GM21737 (cell line): ENCODE data around the gene ACSL4.
"Not testable (repeated sequence)": the region's sequence is repeated elsewhere in the genome, so short reads cannot be mapped to it uniquely, and the experiment has no call there.

ENCODE experiments used
- ATAC-seq: cut with Tn5 transposase; IDR thresholded peaks from one replicate; pipeline ENCODE4 v1.9.1; 2021; ENCODE audit warnings: mild to moderate bottlenecking, moderate library complexity; ENCODE audit not compliant: unreplicated experiment

ACSL4 gene

DNA sequence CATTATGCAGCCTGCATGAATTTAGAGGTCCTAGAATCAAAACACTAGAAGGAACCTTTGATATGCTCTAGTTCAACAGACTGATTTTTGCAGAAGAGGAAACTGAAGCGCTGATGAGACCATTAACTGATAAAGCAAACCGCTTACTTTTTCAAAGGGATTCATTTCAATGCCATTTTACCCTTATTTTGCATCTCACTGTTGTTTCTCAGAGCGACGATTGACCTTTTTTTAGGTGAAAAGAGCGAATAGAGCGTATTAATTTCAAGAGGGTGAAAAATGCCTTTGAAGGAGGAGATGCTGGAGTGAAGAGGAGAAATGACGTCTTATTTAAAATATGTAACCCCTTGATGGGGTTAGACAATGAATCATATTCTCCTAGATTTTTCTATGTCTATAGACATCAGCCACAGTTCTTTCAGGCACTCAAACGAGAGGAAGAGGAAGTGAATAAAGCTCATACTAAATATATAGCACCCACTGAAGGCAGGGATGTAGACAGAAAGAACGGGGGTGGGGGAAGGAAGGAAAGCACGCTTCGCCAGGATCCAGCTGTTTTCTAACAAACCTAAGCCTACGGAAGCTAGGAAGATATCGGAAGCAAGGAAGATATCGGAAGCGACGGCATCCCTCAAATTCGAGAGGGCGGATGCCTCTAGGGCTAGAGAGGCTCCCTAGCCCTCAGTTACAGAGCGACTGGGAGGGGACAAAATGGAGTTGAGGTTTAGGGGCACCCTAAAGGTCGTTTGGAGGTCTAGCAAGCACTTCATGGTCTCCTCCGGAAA, 848 bp downstream of the ACSL4 start:
- ATAC-seq: peak; percentile 27

DNA sequence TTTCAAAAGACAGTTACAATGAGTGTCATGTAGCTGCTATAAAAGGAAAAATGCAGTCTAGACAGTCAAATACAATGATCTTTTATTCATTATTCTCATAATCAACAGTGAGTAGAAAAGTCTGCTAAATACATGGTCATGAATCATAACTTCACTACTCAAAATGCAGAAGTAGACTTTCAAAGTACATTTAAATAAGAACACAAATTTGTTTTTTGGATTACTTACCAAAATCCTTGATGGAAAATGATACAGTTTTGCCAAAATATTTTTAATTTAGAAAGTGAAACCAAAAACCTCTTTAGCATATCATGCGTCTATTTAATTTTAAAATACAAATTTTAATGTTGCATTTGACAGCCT, 4.9 kb downstream of the ACSL4 start:
- ATAC-seq: no peak

GRCh38 chrX:109724971-109725370, 8.1 kb downstream of the ACSL4 start:
- ATAC-seq: not testable (repeated sequence)

DNA sequence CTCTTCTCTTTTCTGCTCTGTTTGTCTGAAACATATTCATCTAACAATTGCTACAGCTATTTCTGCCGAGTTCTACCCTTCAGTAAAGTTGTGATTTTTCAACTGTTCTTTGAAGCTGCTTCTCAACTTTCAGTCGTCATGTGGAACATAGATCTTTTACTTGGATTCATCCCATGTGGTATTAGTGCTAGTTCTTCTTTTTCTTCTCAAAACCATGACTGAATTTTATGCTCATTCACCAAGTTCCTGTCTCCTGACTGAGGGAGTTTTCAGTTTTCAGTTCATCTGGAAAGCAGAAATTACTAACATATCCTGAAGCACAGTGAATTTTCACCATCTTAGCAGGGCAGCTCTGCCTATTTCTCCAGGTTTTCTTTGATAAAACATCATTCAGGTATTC, 12.1 kb downstream of the ACSL4 start:
- no peak for ATAC-seq

GRCh38 chrX:109719264-109719663, 13.8 kb downstream of the ACSL4 start:
- no peak for ATAC-seq

- no peak for ATAC-seq
Measured at GRCh38 chrX:109716431-109717028, 16.5 kb downstream of the ACSL4 start.

DNA sequence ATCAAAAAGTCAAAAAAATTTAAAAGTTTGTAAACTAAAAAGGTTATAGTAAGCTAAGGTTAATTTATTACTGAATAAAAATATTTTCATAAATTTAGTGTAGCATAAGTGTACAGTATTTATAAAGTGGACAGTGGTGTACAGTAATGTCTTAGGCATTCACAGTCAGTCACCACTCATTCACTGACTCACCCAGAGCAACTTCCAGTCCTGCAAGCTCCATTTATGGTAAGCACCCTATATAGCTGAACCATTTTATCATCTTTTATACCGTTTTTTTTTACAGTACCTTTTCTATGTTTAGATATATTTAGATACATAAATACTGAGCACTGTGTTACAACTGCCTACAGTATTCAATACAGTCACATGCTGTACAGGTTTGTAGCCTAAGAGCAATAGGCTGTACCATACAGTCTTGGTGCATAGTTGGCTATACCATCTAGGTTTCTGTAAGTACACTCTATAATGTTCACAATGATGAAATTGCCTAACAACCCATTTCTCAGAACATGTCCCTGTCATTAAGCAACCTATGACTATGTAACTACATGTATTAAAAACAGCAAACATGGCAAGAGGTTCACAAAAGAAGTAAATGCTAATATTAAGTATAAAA, 18.6 kb downstream of the ACSL4 start:
- ATAC-seq: no peak

DNA sequence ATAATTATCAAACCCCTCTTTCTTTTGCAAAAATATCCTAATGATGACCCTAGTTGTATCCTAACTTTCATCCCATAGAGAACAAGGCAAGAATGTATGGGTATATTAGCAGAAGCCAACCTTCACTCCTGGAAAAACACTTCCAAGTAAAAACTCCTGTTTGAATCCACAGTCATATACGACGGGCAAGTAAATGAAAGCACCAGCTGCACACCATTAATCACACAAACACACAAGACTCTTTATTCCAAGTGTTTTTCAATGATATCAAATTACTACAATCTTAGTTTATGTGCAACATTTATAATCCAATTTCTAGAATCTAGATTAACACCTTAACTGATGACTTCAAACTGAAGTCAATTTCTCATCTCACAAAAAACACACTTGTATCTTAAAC, 22.9 kb downstream of the ACSL4 start:
- no peak for ATAC-seq

DNA sequence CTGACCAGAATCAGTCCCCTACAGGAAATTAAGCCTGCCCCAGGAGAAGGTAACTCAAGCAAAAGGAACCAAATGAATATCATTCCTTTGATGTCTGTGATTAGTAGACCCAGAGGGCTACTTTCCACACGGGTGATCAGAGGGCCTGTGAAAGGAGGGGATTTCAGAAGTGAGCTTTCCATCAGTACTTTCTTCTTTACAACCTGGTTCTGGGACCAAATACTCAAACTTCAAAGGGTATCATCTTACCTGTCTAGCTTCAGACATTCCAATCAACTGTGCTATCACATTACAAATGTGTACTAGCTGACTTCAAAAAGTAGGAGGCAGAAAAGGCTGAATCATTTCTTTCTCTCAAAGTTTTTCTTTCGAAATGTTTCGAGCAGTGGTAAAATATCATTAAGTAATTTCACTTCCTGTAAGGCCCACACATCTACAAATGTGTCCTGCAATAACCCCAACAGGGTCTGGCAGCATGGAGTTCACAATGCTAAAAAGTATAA, 23.9 kb downstream of the ACSL4 start:
- ATAC-seq: peak; percentile 65

GRCh38 chrX:109707720-109708119, 25.3 kb downstream of the ACSL4 start:
- ATAC-seq: no peak

GRCh38 chrX:109707319-109707718, 25.7 kb downstream of the ACSL4 start:
- no peak for ATAC-seq

DNA sequence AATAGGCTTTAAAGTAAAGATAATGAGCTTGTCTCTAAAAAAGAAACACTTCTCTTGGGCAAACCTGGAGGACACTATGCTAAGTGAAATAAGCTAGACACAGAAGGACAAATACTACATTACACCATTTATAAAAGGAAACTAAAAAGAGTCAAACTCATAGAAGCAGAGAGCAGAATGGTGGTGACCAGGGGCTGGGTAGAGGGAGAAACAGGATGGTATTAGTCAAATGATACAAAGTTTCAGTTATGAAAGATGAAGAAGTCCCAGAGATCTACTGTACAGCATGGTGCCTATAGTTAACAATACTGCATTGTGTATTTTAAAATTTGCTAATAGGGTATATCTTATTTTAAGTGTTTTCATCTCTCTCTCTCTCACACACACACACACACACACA, 28.5 kb downstream of the ACSL4 start:
- ATAC-seq: peak; percentile 67

DNA sequence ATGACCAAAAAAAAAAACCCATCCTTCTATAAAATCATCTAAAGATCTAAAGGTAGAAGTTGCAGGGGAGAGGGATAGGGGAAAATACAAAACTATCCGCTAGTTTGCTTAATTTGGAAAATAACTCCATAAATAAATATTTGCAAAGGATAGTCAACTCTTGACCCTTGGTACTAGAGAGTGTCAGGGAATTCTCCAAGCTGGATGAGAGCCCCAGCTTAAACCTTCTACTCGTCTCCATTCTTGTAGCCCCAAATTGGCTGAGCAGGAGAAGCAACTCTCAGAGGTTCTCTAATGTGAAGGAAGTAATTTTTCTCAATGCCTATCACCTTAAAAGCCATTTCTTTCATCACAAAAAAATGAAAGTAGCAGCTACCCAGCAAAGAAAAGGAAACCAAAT, 35.2 kb downstream of the ACSL4 start:
- ATAC-seq: no peak

- ATAC-seq: no peak
Measured at GRCh38 chrX:109696146-109696740, 36.8 kb downstream of the ACSL4 start.

DNA sequence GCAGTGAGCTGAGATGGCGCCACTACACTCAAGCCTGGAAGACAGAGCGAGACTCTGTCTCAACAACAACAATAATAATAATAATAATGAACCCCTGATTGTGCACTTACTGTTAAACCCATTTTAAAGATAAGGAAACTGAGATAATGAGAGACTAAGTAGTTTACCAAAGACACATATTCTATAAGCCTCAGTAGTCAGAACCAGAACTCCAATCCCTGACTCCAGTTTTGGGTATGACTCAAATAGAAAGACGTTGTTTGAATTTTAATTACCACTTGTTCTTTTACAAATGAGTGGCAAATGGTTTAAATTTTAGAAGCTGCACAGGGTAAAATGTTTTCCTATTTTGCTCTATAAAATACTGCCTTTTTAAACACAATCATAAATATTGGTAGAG, 37.4 kb downstream of the ACSL4 start:
- no peak for ATAC-seq

GRCh38 chrX:109691752-109692151, 41.3 kb downstream of the ACSL4 start:
- ATAC-seq: no peak

- ATAC-seq: no peak
Measured at GRCh38 chrX:109691277-109691676, 41.8 kb downstream of the ACSL4 start.

GRCh38 chrX:109687903-109688302, 45.2 kb downstream of the ACSL4 start:
- ATAC-seq: no peak

DNA sequence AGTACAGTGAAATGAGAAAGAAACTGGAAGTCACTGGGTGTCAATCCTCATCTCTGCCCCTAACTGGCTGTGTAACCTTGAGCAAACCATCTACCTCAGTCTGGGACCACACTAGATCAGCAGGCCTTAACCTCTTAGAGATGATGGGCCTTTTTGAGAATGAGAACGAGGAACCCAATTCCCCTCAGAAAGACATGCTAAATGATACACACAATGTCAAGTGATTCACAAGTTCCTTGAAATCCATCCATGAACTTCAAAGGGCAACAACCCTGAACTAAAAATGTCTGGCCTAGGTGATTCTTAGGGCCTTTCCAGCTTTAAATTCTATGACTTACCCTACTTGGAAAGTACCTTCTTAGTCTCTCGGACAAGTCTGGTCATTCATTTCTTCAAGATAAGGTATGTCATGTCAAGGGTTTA, 47.4 kb downstream of the ACSL4 start:
- no peak for ATAC-seq

GRCh38 chrX:109684136-109684535, 48.9 kb downstream of the ACSL4 start:
- no peak for ATAC-seq

DNA sequence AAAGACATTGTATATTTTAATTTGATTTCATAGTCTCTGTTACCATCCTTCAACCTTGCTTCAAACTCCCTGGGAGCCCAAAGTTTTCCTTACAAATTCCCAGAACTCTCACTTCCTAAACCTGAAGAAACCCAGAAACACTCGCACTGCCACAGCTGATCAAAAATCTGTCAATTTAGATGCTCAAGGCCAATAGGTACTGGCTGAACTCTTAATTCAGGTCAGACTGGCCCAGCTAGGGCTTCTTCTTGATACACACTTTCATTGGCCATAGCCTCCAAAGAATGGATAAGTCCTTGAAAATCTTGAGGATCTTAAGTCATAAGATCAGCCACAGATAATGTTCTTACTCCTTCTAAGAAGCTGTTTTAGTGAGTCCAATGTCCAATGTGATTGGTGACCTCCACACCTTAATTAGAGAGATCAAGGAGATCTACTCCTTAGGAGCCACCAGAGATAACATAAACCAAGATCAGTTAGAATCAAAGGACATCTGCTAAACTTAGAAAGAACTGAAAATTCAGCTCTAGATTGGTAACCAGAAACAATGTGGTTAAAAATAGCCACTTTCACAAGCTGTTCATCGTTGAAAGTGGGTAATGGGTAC, 51.5 kb downstream of the ACSL4 start:
- ATAC-seq: no peak
